GM13977 (cell line): ENCODE results near the gene IL16.

Experiments used
- DNase-seq: peaks from one replicate; pipeline ENCODE4 v3.0.0; 2012; ENCODE audit warnings: low spot score
- in situ Hi-C: fragments of 300-500 bp; cut with MboI; formaldehyde crosslinking; loops from one replicate; pipeline ENCODE4 v1.12.0; 2022; ENCODE audit warnings: low sequenced_read_pairs, low pct_unique_long_range_greater_than_20kb, mixed read lengths, inconsistent platforms; ENCODE audit not compliant: unreplicated experiment
- TF ChIP-seq, protein P1 (sequence below): IDR thresholded peaks from 2 replicates; pipeline ENCODE4 v1.5.1; 2012; ENCODE audit warnings: mild to moderate bottlenecking, control low read depth; ENCODE audit not compliant: insufficient read depth; ENCODE audit errors: extremely low read depth, missing control alignments

The IL16 gene

DNA sequence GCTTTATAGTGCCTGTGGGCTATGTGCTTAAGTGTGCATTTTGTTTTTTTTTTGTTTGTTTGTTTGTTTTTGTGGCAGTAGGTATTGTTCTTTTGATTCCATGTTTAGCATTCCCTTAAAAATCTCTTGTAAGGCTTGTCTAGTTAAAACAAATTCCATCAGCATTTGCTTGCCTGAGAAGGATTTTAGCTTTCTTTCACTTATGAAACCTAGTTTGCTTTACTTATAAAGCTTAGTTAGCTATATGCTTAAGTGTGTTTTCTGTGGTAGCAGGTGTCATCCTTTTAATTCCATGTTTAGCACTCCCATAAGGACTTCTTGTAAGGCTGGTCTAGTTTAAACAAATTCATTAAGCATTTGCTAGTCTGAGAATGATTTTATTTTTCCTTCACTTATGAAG lies 17.3 kb downstream of the IL16 start:
- no peak for DNase-seq
- in situ Hi-C loops: no loop called here
- TF ChIP-seq, protein P1, sequence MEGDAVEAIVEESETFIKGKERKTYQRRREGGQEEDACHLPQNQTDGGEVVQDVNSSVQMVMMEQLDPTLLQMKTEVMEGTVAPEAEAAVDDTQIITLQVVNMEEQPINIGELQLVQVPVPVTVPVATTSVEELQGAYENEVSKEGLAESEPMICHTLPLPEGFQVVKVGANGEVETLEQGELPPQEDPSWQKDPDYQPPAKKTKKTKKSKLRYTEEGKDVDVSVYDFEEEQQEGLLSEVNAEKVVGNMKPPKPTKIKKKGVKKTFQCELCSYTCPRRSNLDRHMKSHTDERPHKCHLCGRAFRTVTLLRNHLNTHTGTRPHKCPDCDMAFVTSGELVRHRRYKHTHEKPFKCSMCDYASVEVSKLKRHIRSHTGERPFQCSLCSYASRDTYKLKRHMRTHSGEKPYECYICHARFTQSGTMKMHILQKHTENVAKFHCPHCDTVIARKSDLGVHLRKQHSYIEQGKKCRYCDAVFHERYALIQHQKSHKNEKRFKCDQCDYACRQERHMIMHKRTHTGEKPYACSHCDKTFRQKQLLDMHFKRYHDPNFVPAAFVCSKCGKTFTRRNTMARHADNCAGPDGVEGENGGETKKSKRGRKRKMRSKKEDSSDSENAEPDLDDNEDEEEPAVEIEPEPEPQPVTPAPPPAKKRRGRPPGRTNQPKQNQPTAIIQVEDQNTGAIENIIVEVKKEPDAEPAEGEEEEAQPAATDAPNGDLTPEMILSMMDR: no peak

DNA sequence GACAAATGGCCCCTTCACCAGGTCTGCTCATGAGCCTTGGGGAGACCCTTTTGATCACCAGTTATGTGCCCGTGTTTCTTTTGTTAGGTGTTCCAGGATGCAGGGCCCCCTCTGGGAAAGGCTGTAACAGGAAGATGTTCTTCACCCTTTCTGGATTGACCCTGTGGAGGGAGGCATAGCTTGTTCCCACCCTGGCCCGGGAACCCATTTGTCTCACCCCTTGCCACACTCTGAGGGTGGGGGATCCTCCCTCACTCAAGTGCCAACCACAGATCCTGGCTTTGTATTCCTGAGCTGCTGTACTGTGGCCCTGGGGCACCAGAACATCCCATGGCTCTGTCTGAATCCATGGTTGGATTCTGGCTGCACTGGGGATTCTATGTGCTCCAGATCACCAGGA lies 18.9 kb downstream of the IL16 start:
- TF ChIP-seq, protein P1: no peak
- in situ Hi-C loops: no loop called here
- no peak for DNase-seq

DNA sequence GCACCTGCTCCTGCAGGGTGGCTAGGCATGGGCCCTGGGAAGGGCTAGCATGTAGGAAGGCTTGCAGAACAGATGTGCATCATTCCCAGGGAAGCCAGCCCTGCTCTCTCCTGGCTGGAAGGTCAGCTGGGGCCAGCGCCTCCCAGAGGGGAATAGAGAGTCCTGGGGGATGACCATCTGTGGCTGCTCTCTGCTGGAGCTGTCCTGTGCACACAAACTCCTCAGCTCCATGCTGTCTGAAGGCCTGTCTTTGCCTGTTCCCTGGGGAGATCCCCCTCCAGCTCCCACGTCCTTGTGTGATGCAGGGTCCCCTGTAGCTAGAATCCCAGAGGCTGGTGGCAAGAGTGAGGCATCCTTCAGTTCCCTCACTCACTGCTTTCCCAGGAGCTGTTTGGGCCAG lies 19.3 kb downstream of the IL16 start:
- TF ChIP-seq, protein P1: no peak
- no peak for DNase-seq
- in situ Hi-C loops: no loop called here

DNA sequence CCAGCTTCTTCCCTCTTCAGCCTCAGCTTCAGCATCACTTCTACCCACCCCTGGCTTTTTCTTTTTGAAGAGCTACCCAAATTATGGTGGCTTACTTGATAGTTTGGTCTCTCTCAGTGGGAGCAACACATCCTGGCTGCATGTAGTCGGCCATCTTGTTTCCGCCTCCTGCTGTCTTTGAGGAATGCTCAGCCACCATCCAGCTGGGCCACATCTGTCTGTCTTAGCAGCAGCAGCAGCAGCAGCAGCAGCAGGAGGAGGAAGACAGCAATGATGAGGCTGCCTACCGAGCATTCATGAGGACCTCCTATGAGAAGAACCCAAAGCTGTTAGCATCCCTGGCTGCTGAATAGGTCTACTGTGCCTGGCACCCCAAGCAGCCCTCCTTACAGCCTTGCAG lies 19.7 kb downstream of the IL16 start:
- TF ChIP-seq, protein P1: no peak
- no peak for DNase-seq
- in situ Hi-C loops: no loop called here

DNA sequence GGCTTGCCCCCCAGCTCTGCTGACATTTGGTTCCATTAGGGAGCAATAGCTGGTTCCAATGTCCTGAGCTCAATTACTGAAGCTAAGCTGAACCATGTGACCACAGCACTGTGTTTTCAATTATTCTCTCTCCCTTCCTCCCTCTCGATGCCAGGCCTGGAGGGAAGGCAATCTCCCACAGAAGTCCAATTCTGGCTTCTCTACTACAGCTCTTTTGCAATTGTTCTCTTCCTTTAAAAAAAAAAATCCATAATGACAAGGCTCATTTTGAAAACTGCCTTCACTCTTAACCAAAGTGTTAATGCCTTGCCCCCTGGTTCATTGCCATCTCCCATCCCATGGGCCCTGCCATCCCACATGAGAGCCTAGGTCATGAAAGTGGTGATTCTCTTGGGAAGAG lies 24.8 kb downstream of the IL16 start:
- TF ChIP-seq, protein P1: no peak
- in situ Hi-C loops: no loop called here
- DNase-seq: no peak

DNA sequence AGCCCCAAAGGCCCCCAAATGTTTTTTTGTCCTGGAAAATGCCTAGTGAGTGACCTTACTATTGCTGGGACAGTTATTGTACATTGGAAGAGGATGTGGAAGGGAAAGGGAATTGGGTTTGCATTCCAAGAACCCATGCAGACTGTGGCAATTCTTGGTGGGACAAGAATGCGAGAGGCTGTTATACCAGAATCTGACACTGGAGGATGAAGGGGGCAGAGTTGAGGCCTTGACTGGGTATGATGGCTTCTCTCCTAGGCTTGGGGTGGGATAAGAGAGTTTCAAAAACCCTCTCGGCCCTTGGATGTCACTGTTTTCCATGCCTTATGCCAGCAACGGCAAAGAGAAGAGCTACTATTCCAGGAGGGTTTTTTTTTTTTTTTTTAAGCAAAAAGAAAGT lies 25.3 kb downstream of the IL16 start:
- in situ Hi-C loops: no loop called here
- TF ChIP-seq, protein P1: no peak
- DNase-seq: no peak
